Measurements from ENCODE around the gene MBP. TPM values are rescaled to one million over a fixed set of nuclear protein-coding genes. Genes with fewer than 3 reads are reported as not detected.

Gene MBP
- polyA plus RNA-seq, 1 donor from 2014 or later: 3.3 TPM

DNA sequence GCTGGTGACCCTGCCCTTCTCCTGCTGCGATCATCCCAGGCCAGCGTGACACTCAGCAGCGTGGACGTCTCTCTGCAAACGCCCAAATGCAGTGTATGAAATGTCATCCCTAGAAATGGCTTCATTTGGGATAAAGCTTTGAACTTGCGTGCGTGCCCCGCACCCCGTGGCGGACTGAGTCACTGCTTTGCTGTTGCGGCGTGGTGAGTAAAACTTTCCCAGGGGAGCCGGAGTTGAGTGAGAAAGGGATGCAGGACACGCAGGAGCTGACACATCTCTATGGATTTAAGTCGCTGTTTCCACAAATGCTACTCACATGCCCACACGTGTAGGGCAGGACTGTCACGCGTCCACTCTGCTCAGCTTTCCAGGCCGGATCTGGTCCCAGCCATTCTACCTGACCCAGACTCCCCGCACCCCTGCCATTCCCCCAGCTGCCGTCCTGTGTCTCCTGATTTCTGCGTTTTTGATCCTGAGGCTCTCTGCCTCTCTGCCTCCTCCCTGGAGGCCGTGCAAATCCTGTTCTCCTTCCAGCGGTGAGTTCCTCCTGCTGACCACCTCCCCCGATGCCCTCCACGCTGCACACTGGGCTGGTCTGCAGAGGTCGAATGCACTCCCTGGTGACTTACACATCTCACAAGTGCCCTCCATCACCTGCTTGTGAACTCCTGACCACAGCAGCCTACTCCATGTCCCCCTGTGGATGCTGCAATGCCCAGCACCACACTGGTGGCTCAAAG lies 88.9 kb downstream of the MBP start:
- no peak overlapping the region for H3K27ac ChIP-seq (ENCODE audit: low read length)
- no peak overlapping the region for H3K4me3 ChIP-seq (ENCODE audit: low read length)

DNA sequence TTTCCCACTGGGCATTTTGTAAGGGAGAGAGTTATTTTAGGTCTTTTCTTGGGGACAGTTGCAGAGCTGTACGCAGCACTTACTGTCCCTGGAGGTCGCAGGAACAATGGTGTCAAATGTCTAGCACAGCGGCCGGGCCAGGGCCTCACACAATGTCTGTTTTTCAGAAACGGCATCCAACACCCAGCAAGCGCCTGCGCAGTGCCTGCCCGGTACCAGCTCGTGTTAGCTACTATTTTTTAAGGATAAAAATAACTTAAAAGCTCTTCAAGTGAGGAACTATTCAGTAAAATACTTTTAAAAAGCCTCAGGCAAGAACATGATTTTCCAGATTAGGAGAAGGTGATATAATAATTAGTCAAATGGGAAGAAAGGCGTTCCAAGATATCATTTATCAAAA lies 90.0 kb downstream of the MBP start:
- Histone ChIP-seq H3K27ac (ENCODE audit: low read length) (no peak overlapping the region), H3K27me3 (ENCODE audit: insufficient read depth, low read depth, low read length) (no peaks in the 10 kb centered on the region), H3K4me2 (ENCODE audit: low read length) (no peak overlapping the region), H3K9me2 (ENCODE audit: insufficient read depth, low read length) (no peaks in the 10 kb centered on the region), H3K4me3 (ENCODE audit: low read length) (no peak overlapping the region), H3K36me3 (ENCODE audit: insufficient read depth, low read length) (no peaks in the 10 kb centered on the region), H3K9ac (ENCODE audit: low read length) (no peak overlapping the region), H4K20me1 (ENCODE audit: insufficient read depth) (no peaks in the 10 kb centered on the region), H2AFZ (ENCODE audit: low read depth, low read length) (no peak overlapping the region), H3K79me2 (replicated peaks; ENCODE audit: insufficient read depth, low read length) (no peaks in the 10 kb centered on the region), H3K9me3 (ENCODE audit: low read length) (no peaks in the 10 kb centered on the region), H3F3A (ENCODE audit: insufficient read depth, low read length, poor library complexity, severe bottlenecking) (no peaks in the 10 kb centered on the region)
- TF ChIP-seq, protein P1, sequence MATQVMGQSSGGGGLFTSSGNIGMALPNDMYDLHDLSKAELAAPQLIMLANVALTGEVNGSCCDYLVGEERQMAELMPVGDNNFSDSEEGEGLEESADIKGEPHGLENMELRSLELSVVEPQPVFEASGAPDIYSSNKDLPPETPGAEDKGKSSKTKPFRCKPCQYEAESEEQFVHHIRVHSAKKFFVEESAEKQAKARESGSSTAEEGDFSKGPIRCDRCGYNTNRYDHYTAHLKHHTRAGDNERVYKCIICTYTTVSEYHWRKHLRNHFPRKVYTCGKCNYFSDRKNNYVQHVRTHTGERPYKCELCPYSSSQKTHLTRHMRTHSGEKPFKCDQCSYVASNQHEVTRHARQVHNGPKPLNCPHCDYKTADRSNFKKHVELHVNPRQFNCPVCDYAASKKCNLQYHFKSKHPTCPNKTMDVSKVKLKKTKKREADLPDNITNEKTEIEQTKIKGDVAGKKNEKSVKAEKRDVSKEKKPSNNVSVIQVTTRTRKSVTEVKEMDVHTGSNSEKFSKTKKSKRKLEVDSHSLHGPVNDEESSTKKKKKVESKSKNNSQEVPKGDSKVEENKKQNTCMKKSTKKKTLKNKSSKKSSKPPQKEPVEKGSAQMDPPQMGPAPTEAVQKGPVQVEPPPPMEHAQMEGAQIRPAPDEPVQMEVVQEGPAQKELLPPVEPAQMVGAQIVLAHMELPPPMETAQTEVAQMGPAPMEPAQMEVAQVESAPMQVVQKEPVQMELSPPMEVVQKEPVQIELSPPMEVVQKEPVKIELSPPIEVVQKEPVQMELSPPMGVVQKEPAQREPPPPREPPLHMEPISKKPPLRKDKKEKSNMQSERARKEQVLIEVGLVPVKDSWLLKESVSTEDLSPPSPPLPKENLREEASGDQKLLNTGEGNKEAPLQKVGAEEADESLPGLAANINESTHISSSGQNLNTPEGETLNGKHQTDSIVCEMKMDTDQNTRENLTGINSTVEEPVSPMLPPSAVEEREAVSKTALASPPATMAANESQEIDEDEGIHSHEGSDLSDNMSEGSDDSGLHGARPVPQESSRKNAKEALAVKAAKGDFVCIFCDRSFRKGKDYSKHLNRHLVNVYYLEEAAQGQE (IDR thresholded peaks at IDR 0.05; ENCODE audit: borderline replicate concordance): no peak
- TF ChIP-seq EZH2 (IDR thresholded peaks at IDR 0.05; ENCODE audit: borderline replicate concordance, insufficient read depth, low read length, poor library complexity, severe bottlenecking): no peak
- no peak for TF ChIP-seq POLR2AphosphoS5 (IDR thresholded peaks at IDR 0.05)
- no peak for TF ChIP-seq SMC3 (conservative IDR thresholded peaks at IDR 0.05; ENCODE audit: poor library complexity)
- TF ChIP-seq, protein P2, sequence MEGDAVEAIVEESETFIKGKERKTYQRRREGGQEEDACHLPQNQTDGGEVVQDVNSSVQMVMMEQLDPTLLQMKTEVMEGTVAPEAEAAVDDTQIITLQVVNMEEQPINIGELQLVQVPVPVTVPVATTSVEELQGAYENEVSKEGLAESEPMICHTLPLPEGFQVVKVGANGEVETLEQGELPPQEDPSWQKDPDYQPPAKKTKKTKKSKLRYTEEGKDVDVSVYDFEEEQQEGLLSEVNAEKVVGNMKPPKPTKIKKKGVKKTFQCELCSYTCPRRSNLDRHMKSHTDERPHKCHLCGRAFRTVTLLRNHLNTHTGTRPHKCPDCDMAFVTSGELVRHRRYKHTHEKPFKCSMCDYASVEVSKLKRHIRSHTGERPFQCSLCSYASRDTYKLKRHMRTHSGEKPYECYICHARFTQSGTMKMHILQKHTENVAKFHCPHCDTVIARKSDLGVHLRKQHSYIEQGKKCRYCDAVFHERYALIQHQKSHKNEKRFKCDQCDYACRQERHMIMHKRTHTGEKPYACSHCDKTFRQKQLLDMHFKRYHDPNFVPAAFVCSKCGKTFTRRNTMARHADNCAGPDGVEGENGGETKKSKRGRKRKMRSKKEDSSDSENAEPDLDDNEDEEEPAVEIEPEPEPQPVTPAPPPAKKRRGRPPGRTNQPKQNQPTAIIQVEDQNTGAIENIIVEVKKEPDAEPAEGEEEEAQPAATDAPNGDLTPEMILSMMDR (IDR thresholded peaks at IDR 0.05; ENCODE audit: poor library complexity, severe bottlenecking): no peak
- no peak for TF ChIP-seq MXI1 (conservative IDR thresholded peaks at IDR 0.05; ENCODE audit: poor library complexity, severe bottlenecking)
- TF ChIP-seq TAF1 (IDR thresholded peaks at IDR 0.05; ENCODE audit: low read depth): no peak
- TF ChIP-seq EP300 (conservative IDR thresholded peaks at IDR 0.05; ENCODE audit: poor library complexity, severe bottlenecking): no peak
- TF ChIP-seq RAD21 (conservative IDR thresholded peaks at IDR 0.05): no peak

More for the DNA sequence above, 88.9 kb downstream of the MBP start:
- H3F3A ChIP-seq (ENCODE audit: insufficient read depth, low read length, poor library complexity, severe bottlenecking): no peaks in the 10 kb centered on the region
- no peaks in the 10 kb centered on the region for H3K9me2 ChIP-seq (ENCODE audit: insufficient read depth, low read length)
- H4K20me1 ChIP-seq (ENCODE audit: insufficient read depth): no peaks in the 10 kb centered on the region
- no peak overlapping the region for H3K9ac ChIP-seq (ENCODE audit: low read length)
- TF ChIP-seq EZH2 (IDR thresholded peaks at IDR 0.05; ENCODE audit: borderline replicate concordance, insufficient read depth, low read length, poor library complexity, severe bottlenecking): no peak
- no peak for TF ChIP-seq TAF1 (IDR thresholded peaks at IDR 0.05; ENCODE audit: low read depth)
- TF ChIP-seq SMC3 (conservative IDR thresholded peaks at IDR 0.05; ENCODE audit: poor library complexity): no peak
- TF ChIP-seq, protein P1 (IDR thresholded peaks at IDR 0.05; ENCODE audit: borderline replicate concordance): no peak
- TF ChIP-seq RAD21 (conservative IDR thresholded peaks at IDR 0.05): no peak
- TF ChIP-seq POLR2AphosphoS5 (IDR thresholded peaks at IDR 0.05): no peak
- TF ChIP-seq EP300 (conservative IDR thresholded peaks at IDR 0.05; ENCODE audit: poor library complexity, severe bottlenecking): no peak
- no peak for TF ChIP-seq MXI1 (conservative IDR thresholded peaks at IDR 0.05; ENCODE audit: poor library complexity, severe bottlenecking)
- TF ChIP-seq, protein P2 (IDR thresholded peaks at IDR 0.05; ENCODE audit: poor library complexity, severe bottlenecking): no peak
- no peaks in the 10 kb centered on the region for H3K9me3 ChIP-seq (ENCODE audit: low read length)
- H2AFZ ChIP-seq (ENCODE audit: low read depth, low read length): no peak overlapping the region
- H3K27me3 ChIP-seq (ENCODE audit: insufficient read depth, low read depth, low read length): no peaks in the 10 kb centered on the region
- no peaks in the 10 kb centered on the region for H3K79me2 ChIP-seq (replicated peaks; ENCODE audit: insufficient read depth, low read length)
- no peaks in the 10 kb centered on the region for H3K36me3 ChIP-seq (ENCODE audit: insufficient read depth, low read length)
- no peak overlapping the region for H3K4me2 ChIP-seq (ENCODE audit: low read length)

Measured in neural cell (in vitro differentiated cells).